GM23338 (cell line): ENCODE measurements around the gene RAB31. TPM values are rescaled to one million over a fixed set of nuclear protein-coding genes. Genes with fewer than 3 reads are reported as not detected.

Experiments
- ATAC-seq: fragments of 200-7000 bp; cut with Tn5 transposase; 3 replicates; pipeline ENCODE4 v1.9.1; 2020
- DNase-seq: peaks from one replicate; pipeline ENCODE4 v3.0.0-alpha.2; 2015; ENCODE audit warnings: low spot score
- H2AFZ ChIP-seq: fragments of 200-600 bp; sonication (generic); 2 replicates; pipeline ENCODE4 v1.8.0; 2016; ENCODE audit warnings: antibody characterized with exemption, mild to moderate bottlenecking, moderate library complexity
- H3F3A ChIP-seq: fragments of 200-600 bp; sonication (generic); replicated peaks from 2 replicates; pipeline ENCODE4 v1.8.0; 2017; ENCODE audit warnings: antibody characterized with exemption, mixed run types, low read depth
- H3K27ac ChIP-seq: fragments of 200-600 bp; sonication (generic); 2 replicates; pipeline ENCODE4 v1.6.1; 2016; ENCODE audit warnings: low read depth
- H3K27me3 ChIP-seq: fragments of 200-600 bp; sonication (generic); 2 replicates; pipeline ENCODE4 v1.8.0; 2016; ENCODE audit warnings: mild to moderate bottlenecking, mixed run types, moderate library complexity; ENCODE audit not compliant: insufficient read depth
- H3K36me3 ChIP-seq: fragments of 200-600 bp; sonication (generic); 2 replicates; pipeline ENCODE4 v1.8.0; 2016; ENCODE audit warnings: mild to moderate bottlenecking; ENCODE audit not compliant: insufficient read depth
- H3K4me1 ChIP-seq: fragments of 200-600 bp; sonication (generic); 2 replicates; pipeline ENCODE4 v1.8.0; 2016; ENCODE audit warnings: mild to moderate bottlenecking, moderate library complexity; ENCODE audit not compliant: insufficient read depth
- H3K4me2 ChIP-seq: fragments of 200-600 bp; sonication (generic); 2 replicates; pipeline ENCODE4 v1.7.1; 2017; ENCODE audit warnings: mixed run types
- H3K4me3 ChIP-seq: fragments of 200-600 bp; sonication (generic); 2 replicates; pipeline ENCODE4 v1.6.1; 2016; ENCODE audit warnings: mixed run types
- H3K79me2 ChIP-seq: fragments of 200-600 bp; sonication (generic); replicated peaks from 2 replicates; pipeline ENCODE4 v1.8.0; 2017; ENCODE audit warnings: mild to moderate bottlenecking; ENCODE audit not compliant: insufficient read depth
- H3K9me2 ChIP-seq: fragments of 200-600 bp; sonication (generic); 2 replicates; pipeline ENCODE4 v1.8.0; 2017; ENCODE audit not compliant: insufficient read depth
- H4K20me1 ChIP-seq: fragments of 200-600 bp; sonication (generic); replicated peaks from 2 replicates; pipeline ENCODE4 v1.8.0; 2017; ENCODE audit warnings: mild to moderate bottlenecking; ENCODE audit not compliant: insufficient read depth
- H3K27ac Mint-ChIP-seq: 2 replicates; pipeline ENCODE4 v1.8.0; 2020; ENCODE audit warnings: inconsistent platforms, mild to moderate bottlenecking, moderate library complexity, mixed read lengths
- H3K27me3 Mint-ChIP-seq: 3 replicates; pipeline ENCODE4 v1.8.0; 2022; ENCODE audit warnings: low read depth, mild to moderate bottlenecking, moderate library complexity, mixed read lengths, inconsistent platforms; ENCODE audit not compliant: insufficient read depth, poor library complexity
- H3K36me3 Mint-ChIP-seq: 3 replicates; pipeline ENCODE4 v1.8.0; 2021; ENCODE audit warnings: low read depth, mild to moderate bottlenecking, inconsistent platforms, moderate library complexity, mixed read lengths
- H3K4me1 Mint-ChIP-seq: 3 replicates; pipeline ENCODE4 v1.8.0; 2020; ENCODE audit warnings: mild to moderate bottlenecking, inconsistent platforms, mixed read lengths
- H3K4me3 Mint-ChIP-seq: 3 replicates; pipeline ENCODE4 v1.8.0; 2021; ENCODE audit warnings: moderate library complexity, mild to moderate bottlenecking, inconsistent platforms, mixed read lengths
- H3K9me3 Mint-ChIP-seq: 3 replicates; pipeline ENCODE4 v1.8.0; 2020; ENCODE audit warnings: moderate library complexity, mild to moderate bottlenecking, inconsistent platforms, mixed read lengths
- CREB1 ChIP-seq: fragments of 250-450 bp; sonication (Bioruptor Pico); IDR thresholded peaks from 2 replicates; pipeline ENCODE4 v1.5.0; 2020; ENCODE audit warnings: low read depth, mild to moderate bottlenecking, moderate library complexity
- EZH2 ChIP-seq: fragments of 200-600 bp; sonication (generic); IDR thresholded peaks from one replicate; pipeline ENCODE4 v1.8.0; 2017; ENCODE audit warnings: antibody characterized with exemption, mild to moderate bottlenecking, low read depth; ENCODE audit not compliant: unreplicated experiment
- EZH2phosphoT487 ChIP-seq: fragments of 200-600 bp; sonication (generic); IDR thresholded peaks from one replicate; pipeline ENCODE4 v1.8.1; 2018; ENCODE audit warnings: antibody characterized with exemption; ENCODE audit not compliant: unreplicated experiment
- NANOG ChIP-seq: IDR thresholded peaks from 2 replicates; pipeline ENCODE4 v1.6.1; 2016; ENCODE audit warnings: antibody characterized with exemption, borderline replicate concordance
- REST ChIP-seq: IDR thresholded peaks from one replicate; pipeline ENCODE4 v1.6.1; 2018; ENCODE audit warnings: antibody characterized with exemption; ENCODE audit not compliant: unreplicated experiment
- STAT1 ChIP-seq: IDR thresholded peaks from one replicate; pipeline ENCODE4 v1.6.1; 2016; ENCODE audit warnings: antibody characterized with exemption; ENCODE audit not compliant: unreplicated experiment
- ZNF114 ChIP-seq: fragments of 250-450 bp; sonication (Bioruptor Pico); IDR thresholded peaks from 2 replicates; pipeline ENCODE4 v1.5.0; 2020; ENCODE audit warnings: mild to moderate bottlenecking, moderate library complexity
- ZNF331 ChIP-seq: fragments of 250-450 bp; sonication (Bioruptor Pico); IDR thresholded peaks from 2 replicates; pipeline ENCODE4 v1.5.0; 2020; ENCODE audit warnings: low read depth, mild to moderate bottlenecking, moderate library complexity
- polyA plus RNA-seq: library from polyadenylated mRNA; unstranded; fragments of >200 nt; fragmentation: Nextera tagmentation; extraction: Ambion mirVana; gene quantifications from 2 replicates; pipeline ENCODE4 v1.2.1, GENCODE V29; 2016
- total RNA-seq: library from RNA; depleted of rRNA; stranded (reverse); fragments of >200 nt; shearing (Covaris generic); gene quantifications from 2 replicates; pipeline ENCODE4 v1.2.3, GENCODE V29; 2014
- TF ChIP-seq, protein P1 (sequence below), 2 experiments: fragments of 200-600 bp in 1 of 2; sonication (generic) in 1 of 2; conservative IDR thresholded peaks; 2 replicates each; pipeline versions ENCODE4 v1.5.1 to v1.6.1; 2016 to 2017; ENCODE audit warnings: antibody characterized with exemption in 2 of 2, low read depth in 2 of 2, mild to moderate bottlenecking in 2 of 2, moderate library complexity in 1 of 2
- TF ChIP-seq, protein P2 (sequence below): fragments of 250-450 bp; sonication (Bioruptor Pico); IDR thresholded peaks from 2 replicates; pipeline ENCODE4 v1.5.0; 2020; ENCODE audit warnings: mild to moderate bottlenecking, moderate library complexity

The RAB31 gene
- total and polyA plus RNA-seq, 2 experiments from 2014 or later, result 33.8 to 46.1 TPM

DNA sequence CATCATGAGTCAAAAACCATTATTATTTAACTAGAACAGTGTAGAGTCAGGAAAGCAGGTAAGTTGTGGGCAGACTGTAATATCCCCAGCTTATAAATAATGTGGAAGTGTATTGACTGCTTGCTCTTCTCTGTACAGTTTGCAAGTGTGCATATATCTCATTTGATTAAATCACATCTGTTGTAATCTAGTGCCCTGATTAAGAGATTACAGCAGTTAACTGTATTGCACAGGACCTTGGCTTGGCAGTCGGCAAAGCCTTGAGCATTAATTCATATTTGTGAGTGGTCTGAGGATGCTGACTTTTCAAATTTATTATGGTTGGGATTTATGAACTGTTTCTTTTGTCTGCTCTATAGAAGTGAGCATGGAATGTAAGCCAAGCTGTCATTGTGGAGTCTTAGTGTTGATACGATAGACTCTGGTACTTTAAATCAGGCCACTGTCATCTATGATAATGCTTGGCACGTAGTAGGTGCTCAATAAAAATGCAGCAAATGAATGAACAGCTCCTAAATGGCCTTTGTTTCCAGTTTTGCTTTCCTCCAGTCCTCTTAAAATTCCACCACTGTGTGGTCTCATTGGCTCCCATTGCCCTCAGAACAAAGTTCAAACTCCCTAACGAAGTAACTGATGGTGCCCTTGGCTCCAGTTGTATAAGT, 48.3 kb downstream of the RAB31 start (continued):
- TF ChIP-seq EZH2 (no peak), ZNF331 (CRISPR knock-in tag) (no peak), CREB1 (CRISPR knock-in tag) (no peak), NANOG (no peak), STAT1 (no peak), ZNF114 (no peak), EZH2phosphoT487 (no peak)
- TF ChIP-seq, protein P1, sequence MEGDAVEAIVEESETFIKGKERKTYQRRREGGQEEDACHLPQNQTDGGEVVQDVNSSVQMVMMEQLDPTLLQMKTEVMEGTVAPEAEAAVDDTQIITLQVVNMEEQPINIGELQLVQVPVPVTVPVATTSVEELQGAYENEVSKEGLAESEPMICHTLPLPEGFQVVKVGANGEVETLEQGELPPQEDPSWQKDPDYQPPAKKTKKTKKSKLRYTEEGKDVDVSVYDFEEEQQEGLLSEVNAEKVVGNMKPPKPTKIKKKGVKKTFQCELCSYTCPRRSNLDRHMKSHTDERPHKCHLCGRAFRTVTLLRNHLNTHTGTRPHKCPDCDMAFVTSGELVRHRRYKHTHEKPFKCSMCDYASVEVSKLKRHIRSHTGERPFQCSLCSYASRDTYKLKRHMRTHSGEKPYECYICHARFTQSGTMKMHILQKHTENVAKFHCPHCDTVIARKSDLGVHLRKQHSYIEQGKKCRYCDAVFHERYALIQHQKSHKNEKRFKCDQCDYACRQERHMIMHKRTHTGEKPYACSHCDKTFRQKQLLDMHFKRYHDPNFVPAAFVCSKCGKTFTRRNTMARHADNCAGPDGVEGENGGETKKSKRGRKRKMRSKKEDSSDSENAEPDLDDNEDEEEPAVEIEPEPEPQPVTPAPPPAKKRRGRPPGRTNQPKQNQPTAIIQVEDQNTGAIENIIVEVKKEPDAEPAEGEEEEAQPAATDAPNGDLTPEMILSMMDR (conservative IDR thresholded peaks at IDR 0.05; ENCODE audit: low read depth in 2 of 2), result no peak

DNA sequence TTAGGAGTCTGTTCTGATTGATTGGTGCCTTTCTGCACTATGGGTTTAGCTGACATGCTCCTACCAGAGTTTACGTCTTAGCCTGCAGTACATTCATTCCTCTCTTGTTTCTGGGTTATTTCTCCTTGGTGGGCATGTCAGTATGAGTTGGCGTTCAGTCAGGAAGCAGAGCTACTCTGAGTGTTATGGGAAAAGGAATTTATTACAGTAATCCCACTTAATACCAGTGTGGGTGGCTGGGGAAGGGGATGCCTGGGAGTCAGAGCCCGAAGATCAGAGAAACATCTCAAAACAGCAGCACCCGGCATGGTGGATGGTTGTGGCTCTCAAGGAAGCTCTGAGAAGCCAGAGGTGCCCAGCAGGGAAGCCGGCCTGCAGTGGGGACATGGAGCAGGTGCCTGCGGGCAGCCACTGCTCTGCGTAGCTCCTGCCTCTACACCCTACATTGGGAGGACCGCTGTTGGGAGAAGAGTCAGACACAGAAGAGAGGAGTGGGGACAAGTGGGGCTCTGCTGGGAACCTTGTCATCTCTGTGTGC, 48.9 kb downstream of the RAB31 start:
- Histone ChIP-seq H3K27ac (no peak overlapping the region), H3K36me3 (no peaks in the 10 kb centered on the region), H3K4me1 (no peaks in the 10 kb centered on the region), H2AFZ (no peak overlapping the region), H4K20me1 (no peaks in the 10 kb centered on the region; the same call in 1 of the 2 replicates), H3K4me3 (no peak overlapping the region), H3K4me2 (no peak overlapping the region), H3K27me3 (no peaks in the 10 kb centered on the region), H3F3A (no peaks in the 10 kb centered on the region), H3K79me2 (no peaks in the 10 kb centered on the region), H3K9me2 (0 out of 2 replicates have a peak, but pooled peaks cover 3% of the 10 kb centered on the region)
- Mint-ChIP-seq H3K36me3 (no peaks in the 10 kb centered on the region), H3K27ac (no peak overlapping the region), H3K4me1 (peaks cover 4% of the 10 kb centered on the region; the same call in 1 of the 3 replicates), H3K27me3 (no peaks in the 10 kb centered on the region), H3K4me3 (no peak overlapping the region), H3K9me3 (no peaks in the 10 kb centered on the region)
- DNase-seq (no peak), ATAC-seq (no peak)
- TF ChIP-seq, protein P2, sequence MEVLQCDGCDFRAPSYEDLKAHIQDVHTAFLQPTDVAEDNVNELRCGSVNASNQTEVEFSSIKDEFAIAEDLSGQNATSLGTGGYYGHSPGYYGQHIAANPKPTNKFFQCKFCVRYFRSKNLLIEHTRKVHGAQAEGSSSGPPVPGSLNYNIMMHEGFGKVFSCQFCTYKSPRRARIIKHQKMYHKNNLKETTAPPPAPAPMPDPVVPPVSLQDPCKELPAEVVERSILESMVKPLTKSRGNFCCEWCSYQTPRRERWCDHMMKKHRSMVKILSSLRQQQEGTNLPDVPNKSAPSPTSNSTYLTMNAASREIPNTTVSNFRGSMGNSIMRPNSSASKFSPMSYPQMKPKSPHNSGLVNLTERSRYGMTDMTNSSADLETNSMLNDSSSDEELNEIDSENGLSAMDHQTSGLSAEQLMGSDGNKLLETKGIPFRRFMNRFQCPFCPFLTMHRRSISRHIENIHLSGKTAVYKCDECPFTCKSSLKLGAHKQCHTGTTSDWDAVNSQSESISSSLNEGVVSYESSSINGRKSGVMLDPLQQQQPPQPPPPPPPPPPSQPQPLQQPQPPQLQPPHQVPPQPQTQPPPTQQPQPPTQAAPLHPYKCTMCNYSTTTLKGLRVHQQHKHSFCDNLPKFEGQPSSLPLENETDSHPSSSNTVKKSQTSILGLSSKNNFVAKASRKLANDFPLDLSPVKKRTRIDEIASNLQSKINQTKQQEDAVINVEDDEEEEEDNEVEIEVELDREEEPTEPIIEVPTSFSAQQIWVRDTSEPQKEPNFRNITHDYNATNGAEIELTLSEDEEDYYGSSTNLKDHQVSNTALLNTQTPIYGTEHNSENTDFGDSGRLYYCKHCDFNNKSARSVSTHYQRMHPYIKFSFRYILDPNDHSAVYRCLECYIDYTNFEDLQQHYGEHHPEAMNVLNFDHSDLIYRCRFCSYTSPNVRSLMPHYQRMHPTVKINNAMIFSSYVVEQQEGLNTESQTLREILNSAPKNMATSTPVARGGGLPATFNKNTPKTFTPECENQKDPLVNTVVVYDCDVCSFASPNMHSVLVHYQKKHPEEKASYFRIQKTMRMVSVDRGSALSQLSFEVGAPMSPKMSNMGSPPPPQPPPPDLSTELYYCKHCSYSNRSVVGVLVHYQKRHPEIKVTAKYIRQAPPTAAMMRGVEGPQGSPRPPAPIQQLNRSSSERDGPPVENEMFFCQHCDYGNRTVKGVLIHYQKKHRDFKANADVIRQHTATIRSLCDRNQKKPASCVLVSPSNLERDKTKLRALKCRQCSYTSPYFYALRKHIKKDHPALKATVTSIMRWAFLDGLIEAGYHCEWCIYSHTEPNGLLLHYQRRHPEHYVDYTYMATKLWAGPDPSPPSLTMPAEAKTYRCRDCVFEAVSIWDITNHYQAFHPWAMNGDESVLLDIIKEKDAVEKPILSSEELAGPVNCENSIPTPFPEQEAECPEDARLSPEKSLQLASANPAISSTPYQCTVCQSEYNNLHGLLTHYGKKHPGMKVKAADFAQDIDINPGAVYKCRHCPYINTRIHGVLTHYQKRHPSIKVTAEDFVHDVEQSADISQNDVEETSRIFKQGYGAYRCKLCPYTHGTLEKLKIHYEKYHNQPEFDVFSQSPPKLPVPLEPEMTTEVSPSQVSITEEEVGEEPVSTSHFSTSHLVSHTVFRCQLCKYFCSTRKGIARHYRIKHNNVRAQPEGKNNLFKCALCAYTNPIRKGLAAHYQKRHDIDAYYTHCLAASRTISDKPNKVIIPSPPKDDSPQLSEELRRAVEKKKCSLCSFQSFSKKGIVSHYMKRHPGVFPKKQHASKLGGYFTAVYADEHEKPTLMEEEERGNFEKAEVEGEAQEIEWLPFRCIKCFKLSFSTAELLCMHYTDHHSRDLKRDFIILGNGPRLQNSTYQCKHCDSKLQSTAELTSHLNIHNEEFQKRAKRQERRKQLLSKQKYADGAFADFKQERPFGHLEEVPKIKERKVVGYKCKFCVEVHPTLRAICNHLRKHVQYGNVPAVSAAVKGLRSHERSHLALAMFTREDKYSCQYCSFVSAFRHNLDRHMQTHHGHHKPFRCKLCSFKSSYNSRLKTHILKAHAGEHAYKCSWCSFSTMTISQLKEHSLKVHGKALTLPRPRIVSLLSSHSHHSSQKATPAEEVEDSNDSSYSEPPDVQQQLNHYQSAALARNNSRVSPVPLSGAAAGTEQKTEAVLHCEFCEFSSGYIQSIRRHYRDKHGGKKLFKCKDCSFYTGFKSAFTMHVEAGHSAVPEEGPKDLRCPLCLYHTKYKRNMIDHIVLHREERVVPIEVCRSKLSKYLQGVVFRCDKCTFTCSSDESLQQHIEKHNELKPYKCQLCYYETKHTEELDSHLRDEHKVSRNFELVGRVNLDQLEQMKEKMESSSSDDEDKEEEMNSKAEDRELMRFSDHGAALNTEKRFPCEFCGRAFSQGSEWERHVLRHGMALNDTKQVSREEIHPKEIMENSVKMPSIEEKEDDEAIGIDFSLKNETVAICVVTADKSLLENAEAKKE, result no peak
- no peak for TF ChIP-seq REST
- TF ChIP-seq, protein P1 (conservative IDR thresholded peaks at IDR 0.05; ENCODE audit: low read depth in 2 of 2), result no peak
- TF ChIP-seq ZNF331 (CRISPR knock-in tag), result no peak
- no peak for TF ChIP-seq EZH2
- no peak for TF ChIP-seq EZH2phosphoT487
